CD4-positive, alpha-beta T cell treated with Interleukin-4 for 4 hours (primary cell): Measurements from ENCODE around the gene KATNAL2.
A peak's percentile ranks its signal among the peaks of the same experiment; 100 is the strongest.
"Not testable (repeated sequence)": the region's sequence is repeated elsewhere in the genome, so short reads cannot be mapped to it uniquely, and the experiment has no call there.

Experiments
- DNase-seq: peaks from one replicate; pipeline ENCODE4 v3.0.0-alpha.2; 2020

KATNAL2 gene

DNA sequence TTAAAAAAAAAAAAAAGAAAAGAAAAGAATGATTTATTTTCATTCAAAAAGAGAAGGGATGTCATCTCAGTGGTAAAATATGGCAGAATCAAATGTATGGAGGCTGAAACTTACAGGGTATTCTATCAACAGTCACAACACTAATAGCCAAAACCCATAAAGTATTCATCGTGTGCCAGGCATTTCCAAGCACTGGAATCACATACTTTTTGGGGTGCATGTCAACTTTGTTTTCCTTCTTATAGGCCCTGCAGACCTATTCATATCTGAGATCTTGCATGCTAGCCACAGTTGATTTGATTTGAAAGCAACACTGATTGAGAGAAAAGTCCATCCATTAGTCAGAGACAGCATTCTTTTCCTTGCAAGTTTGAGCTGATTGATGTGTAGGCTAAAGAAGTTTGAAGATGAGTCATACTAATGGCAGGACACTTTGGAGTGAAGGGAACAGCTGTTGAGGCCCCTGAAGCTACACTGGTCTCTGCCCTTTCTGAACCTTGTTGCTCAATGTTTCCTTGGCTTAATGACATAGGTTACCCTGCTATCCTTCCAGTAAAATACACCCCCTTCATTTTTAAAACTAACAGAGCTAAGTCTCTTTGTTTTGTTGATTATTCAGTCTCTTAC, 22.0 kb downstream of the KATNAL2 start:
- DNase-seq, result no peak

DNA sequence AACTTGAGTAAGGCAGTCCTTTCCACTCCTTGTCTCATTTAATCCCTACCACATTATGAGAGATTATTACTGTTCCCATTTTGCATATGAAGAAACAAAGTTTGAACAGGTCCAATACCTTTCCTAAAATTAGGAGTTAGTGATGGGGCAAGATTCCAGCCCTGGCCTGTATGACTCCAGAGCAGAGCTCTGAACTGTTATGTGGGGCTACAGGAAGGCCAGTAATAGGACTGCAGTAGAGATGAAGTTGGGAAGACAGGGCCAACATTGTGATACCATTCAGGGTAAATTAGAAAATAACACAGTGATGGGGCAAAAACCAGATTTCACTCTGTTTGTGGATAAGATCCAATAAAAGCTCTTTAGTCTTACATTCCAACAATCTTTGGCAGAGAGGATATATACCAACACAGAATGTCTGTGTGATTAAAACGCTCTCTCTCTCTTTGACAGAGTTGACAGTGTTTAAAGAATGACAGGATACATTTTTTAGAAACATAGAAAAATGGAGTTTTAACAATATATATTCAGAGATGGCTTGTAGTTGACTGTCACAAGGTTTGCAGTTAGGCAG, 22.7 kb downstream of the KATNAL2 start:
- no peak for DNase-seq

DNA sequence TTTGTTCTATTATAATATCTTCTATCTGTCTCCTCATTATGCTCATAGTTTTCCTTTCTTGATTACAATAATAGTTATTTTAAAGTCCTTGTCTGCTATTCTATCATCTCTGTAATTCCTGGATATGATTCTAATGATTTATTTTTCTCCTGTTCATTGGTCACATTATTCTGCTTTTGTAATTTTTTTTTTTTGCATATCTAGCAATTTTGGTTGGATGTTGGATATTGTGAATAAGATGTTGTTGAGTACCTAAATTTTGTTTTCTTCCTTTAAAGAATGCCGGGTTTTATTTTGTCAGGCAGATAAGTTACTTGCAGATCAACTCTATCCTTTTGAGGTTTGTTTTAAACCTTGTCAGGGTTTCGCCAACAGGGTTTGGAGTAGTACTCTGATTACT, 25.2 kb downstream of the KATNAL2 start:
- DNase-seq, result no peak

DNA sequence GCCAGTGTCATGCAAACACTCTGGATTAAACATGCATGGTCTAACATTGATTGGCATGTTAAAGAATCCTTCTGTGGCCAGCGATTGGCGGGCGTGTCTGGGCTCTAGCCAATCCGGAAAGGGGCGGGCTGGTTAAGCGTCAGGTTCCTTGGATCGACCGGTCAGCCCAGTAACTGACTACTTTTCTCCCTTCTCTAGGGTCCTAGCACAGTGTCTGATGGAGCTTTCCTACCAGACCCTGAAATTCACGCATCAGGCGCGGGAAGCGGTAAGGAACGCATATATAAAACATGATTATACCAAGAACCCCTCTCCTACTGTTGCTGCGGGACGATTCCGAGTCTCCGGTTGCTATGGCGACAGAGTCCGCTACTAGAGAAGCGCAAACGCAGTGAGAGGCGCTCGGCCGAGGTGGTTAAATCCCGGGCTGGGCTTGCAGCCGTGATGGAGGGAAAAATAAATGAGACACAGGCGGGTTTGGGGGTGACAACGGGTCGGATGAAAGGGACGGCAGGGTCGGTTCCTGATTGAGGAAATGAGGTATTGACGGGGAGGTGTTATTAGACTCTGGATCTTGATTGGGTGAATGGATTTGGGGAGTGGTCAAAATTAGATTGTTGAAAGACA, 29.4 kb downstream of the KATNAL2 start:
- peak; percentile 34 for DNase-seq

DNA sequence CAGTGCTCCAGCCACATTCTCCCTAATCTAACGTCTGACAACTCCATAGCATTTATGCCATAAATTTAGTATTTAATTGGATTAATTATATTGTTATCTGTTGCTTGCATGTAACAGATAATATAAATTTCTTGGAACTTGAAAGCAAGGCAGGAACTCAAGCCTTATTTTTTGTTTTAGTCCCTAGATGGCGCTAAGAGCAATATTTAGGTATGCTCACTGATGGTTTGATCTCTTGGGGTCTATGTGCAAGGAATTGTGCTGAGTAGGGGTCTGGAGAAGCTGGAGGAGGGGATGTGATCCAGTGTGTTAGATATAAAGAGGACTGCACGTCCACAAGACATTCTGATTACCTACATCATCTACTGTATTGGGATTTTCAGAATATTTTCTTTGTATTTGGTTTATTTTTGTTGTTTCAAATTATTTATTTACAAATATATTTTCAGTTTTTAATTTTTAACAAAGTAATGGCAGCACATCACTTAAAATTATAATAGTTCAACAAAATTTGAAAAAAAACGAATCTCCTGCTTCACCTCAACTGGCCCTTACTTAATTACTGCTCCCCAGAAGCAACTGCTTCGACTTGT, 32.8 kb downstream of the KATNAL2 start:
- no peak for DNase-seq

DNA sequence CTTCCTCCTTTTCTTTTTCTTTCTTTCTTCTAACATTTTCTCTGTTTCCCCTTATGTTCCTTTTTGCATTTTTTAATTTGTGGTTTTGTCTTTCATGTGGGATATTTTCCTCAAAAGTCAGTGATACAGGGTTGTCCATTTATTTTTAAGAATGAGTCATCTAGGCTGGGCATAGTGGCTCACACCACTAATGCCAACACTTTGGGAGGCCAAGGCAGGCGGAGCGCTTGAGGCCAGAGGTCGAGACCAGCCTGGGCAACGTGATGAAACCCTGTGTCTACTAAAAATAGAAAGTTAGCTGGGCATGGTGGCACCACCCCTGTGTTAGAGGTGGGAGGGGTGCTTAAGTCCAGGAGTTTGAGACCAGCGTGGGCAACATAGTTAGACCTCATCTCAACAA, 35.8 kb downstream of the KATNAL2 start:
- DNase-seq, result no peak

DNA sequence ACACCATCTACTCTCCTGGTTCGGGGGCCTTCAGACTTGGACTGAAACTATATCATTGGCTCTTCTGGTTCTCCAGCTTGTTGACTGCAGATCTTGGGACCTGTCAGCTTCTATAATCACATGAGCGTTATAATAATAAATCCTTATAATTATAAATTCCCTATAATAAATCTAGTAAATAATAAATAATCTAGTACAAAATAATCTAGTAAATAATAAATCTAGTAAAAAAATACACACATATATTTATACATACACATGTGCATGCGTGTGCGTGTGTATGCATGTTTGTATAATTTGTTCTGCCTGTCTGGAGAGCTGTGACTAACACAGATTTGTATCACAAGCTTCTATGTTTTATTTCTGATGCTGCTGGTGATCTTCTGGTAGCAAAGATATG, 40.8 kb downstream of the KATNAL2 start:
- DNase-seq, result no peak

DNA sequence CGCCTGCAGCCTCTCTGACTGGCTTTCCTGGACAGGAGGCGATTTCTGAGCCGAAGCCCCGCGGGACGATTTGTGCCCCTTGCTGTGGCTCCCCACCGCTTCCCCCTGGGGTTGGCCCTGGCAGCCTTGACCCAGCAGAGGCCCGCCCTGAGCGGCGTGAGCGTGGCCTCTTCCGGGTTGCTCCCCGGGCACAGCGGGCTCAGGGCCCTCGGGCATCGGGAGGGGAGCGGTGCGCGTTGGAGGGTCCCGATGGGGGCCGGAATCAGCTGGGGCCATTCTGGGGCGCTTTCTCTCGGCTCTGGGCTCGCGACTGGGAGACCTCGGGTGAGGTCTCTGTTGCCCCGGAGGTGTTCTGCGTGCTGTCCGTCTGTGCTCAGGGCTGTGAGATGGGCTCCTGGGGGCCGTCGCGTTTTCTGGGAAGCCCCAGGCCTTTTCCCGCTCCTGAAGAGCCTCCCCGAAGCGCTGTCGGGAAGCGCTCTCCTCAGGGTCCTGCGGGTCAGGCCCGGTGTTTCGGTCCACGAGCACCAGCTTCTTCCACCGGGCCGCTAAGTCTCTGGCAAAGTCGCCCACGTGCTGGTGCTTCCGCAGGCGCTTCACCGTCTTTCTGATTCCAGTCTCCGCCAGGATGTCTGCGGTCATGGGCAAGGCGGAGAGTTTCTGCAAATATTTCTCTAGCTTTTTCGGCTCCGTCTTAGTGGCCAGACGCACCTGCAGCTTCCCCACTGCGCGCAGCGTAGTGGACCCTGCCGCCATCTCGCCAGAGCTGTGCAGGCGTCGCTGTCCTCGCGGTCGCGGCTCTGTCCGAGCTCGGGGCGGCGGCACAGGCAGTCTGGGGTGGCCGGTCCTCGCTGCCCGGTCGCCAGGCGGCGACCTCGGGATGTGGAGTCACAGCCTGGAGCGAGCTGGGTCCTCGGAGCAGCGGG, 46.5 kb downstream of the KATNAL2 start:
- DNase-seq, result not testable (repeated sequence)

DNA sequence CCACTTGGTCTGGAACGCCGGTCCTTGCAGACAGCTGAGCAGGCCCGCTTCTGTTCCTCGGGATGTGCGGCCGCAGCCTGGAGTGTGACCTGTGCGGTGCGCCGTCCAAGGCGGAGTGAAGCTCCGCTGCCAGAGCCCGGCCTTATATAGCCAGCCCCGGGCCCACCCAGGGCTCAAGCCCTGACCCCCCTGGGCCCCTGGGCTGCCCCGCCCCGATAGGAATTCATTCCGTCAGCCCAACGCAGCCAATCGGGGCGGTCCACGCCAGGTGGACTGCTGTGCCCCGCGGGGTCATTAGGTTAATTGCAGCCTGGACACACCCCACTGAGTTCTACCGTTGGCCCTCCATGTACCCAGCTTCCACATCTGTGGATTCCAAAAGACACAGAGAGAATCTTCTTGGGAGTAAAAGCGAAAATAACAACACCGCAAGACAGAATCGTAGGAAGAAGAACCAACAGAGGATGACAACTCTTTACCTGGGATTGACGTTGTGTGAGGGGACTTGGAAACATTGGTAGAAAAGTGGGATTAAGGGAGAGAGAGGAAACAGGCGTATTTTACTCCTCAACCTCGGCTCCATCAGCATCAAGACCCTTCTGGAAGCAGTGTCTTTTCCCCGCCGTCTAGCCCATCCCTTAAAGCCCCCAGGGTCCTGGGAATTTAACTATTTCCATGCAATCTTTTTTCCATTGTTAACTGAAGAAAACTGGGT, 47.3 kb downstream of the KATNAL2 start:
- not testable (repeated sequence) for DNase-seq

DNA sequence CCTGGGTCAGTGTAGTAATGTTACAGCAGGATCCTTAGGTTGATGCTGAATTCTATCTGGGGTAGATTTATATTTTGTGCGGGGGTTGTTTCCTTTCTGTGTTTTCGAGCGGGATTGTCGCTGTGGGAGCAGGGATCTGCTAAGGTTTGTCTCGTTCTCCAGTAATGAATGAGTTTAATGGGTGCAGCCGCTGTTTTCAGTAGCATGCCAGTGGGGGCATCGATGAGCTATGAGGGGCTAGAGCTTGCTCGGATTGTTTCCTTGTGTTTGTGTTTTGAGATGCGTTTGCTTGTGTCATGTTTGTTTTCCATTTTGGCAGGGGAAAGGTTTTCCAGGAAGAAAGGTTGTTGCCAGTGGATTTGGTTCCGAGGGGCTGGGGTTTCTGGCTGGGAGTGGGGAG, 48.9 kb downstream of the KATNAL2 start:
- DNase-seq, result not testable (repeated sequence)

DNA sequence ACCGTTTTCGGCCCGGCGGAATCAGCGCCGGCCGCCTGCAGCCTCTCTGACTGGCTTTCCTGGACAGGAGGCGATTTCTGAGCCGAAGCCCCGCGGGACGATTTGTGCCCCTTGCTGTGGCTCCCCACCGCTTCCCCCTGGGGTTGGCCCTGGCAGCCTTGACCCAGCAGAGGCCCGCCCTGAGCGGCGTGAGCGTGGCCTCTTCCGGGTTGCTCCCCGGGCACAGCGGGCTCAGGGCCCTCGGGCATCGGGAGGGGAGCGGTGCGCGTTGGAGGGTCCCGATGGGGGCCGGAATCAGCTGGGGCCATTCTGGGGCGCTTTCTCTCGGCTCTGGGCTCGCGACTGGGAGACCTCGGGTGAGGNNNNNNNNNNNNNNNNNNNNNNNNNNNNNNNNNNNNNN, 52.1 kb downstream of the KATNAL2 start:
- not testable (repeated sequence) for DNase-seq

DNA sequence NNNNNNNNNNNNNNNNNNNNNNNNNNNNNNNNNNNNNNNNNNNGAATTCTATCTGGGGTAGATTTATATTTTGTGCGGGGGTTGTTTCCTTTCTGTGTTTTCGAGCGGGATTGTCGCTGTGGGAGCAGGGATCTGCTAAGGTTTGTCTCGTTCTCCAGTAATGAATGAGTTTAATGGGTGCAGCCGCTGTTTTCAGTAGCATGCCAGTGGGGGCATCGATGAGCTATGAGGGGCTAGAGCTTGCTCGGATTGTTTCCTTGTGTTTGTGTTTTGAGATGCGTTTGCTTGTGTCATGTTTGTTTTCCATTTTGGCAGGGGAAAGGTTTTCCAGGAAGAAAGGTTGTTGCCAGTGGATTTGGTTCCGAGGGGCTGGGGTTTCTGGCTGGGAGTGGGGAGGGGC, 102.5 kb downstream of the KATNAL2 start:
- not testable (repeated sequence) for DNase-seq

DNA sequence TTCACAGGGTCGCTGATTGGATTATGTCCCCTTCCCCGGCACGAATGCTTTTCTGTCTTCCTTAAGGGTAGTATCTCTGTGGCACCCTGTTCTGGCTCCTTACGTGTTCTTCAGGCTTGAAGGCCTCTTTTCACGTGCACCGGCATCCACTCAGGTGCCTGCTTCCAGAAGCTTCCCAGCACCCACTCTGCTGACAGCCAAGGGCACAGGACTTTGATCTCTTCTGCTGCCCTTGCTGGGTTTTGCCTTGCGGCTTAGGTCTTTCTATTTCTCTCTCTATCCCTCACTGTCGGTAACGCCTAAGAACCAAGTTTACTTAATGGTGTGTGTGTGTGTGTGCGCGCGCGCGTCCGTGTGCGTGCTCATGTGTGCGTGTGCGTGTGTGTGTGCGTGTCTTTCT, 103.4 kb downstream of the KATNAL2 start:
- not testable (repeated sequence) for DNase-seq

DNA sequence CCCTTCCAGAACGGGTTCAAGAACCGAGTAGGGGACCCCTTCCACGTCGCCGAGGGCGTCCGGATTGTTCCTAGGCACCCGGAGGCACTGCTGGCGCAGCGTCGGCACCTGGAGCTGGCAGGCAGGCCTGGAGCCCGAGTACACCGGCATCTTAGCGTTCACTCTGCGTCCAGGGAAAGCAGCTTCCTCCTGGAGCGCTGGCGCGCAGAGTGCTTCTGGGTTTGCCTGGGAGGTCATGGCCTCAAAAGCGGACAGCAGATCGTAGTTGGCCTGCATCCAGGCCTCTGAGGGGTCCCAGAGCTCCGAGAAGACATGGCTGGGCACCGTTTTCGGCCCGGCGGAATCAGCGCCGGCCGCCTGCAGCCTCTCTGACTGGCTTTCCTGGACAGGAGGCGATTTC, 105.4 kb downstream of the KATNAL2 start:
- DNase-seq, result not testable (repeated sequence)

DNA sequence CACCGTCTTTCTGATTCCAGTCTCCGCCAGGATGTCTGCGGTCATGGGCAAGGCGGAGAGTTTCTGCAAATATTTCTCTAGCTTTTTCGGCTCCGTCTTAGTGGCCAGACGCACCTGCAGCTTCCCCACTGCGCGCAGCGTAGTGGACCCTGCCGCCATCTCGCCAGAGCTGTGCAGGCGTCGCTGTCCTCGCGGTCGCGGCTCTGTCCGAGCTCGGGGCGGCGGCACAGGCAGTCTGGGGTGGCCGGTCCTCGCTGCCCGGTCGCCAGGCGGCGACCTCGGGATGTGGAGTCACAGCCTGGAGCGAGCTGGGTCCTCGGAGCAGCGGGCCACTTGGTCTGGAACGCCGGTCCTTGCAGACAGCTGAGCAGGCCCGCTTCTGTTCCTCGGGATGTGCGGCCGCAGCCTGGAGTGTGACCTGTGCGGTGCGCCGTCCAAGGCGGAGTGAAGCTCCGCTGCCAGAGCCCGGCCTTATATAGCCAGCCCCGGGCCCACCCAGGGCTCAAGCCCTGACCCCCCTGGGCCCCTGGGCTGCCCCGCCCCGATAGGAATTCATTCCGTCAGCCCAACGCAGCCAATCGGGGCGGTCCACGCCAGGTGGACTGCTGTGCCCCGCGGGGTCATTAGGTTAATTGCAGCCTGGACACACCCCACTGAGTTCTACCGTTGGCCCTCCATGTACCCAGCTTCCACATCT, 106.5 kb downstream of the KATNAL2 start:
- DNase-seq, result not testable (repeated sequence)

DNA sequence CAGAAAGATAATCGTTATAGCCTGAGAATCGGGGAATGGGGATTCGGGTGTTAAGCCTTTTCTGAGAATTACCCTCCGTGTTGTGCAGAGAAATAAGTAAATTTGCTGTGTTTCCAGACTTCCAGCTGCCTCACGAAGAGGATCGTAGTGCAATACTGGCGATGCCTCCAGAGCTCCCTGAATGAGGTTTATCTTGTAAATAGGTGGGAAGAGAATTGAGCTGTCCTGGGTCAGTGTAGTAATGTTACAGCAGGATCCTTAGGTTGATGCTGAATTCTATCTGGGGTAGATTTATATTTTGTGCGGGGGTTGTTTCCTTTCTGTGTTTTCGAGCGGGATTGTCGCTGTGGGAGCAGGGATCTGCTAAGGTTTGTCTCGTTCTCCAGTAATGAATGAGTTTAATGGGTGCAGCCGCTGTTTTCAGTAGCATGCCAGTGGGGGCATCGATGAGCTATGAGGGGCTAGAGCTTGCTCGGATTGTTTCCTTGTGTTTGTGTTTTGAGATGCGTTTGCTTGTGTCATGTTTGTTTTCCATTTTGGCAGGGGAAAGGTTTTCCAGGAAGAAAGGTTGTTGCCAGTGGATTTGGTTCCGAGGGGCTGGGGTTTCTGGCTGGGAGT, 108.3 kb downstream of the KATNAL2 start:
- not testable (repeated sequence) for DNase-seq

DNA sequence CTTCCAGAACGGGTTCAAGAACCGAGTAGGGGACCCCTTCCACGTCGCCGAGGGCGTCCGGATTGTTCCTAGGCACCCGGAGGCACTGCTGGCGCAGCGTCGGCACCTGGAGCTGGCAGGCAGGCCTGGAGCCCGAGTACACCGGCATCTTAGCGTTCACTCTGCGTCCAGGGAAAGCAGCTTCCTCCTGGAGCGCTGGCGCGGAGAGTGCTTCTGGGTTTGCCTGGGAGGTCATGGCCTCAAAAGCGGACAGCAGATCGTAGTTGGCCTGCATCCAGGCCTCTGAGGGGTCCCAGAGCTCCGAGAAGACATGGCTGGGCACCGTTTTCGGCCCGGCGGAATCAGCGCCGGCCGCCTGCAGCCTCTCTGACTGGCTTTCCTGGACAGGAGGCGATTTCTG, 111.3 kb downstream of the KATNAL2 start:
- not testable (repeated sequence) for DNase-seq

DNA sequence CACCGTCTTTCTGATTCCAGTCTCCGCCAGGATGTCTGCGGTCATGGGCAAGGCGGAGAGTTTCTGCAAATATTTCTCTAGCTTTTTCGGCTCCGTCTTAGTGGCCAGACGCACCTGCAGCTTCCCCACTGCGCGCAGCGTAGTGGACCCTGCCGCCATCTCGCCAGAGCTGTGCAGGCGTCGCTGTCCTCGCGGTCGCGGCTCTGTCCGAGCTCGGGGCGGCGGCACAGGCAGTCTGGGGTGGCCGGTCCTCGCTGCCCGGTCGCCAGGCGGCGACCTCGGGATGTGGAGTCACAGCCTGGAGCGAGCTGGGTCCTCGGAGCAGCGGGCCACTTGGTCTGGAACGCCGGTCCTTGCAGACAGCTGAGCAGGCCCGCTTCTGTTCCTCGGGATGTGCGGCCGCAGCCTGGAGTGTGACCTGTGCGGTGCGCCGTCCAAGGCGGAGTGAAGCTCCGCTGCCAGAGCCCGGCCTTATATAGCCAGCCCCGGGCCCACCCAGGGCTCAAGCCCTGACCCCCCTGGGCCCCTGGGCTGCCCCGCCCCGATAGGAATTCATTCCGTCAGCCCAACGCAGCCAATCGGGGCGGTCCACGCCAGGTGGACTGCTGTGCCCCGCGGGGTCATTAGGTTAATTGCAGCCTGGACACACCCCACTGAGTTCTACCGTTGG, 112.4 kb downstream of the KATNAL2 start:
- DNase-seq, result not testable (repeated sequence)

DNA sequence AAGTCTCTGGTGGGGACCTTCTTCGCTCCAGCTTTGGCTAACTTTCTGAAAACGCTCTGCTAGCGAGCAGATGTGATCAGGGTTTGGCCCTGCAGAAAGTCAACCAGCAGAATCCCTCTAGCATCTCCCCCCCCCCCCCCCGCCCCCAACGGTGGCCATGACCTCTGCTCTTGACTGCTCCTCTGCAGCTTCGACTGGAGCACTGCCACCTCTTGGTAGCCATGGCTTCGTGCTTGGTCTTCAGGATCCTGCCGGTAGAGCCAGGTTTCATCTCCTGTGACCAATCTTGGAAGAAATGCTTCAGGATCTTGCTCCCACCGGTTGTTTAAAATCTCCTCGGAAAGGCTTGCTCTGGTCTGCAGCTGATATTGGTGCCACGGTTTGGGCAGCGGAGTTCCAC, 113.5 kb downstream of the KATNAL2 start:
- DNase-seq, result not testable (repeated sequence)

DNA sequence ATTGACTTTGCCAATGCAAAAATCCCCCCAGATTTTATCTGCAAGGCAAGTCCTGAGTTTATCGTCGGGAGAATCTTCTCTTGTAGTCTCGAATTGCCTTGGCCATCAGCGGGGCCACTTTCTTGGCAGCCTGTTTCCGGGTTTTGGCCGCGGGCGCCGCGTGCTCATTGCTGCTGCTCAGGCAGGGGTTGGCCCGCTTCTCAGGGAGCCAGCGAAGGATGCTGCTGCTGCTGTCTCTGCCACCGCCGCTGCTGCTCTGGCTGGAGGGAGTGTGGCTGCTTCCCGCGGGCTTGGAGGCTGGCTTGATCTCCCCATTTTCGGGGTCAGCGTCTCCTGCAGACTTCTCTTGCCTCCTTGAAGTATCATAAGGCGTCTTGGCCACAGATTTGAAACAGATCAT, 115.5 kb downstream of the KATNAL2 start:
- DNase-seq, result no peak

DNA sequence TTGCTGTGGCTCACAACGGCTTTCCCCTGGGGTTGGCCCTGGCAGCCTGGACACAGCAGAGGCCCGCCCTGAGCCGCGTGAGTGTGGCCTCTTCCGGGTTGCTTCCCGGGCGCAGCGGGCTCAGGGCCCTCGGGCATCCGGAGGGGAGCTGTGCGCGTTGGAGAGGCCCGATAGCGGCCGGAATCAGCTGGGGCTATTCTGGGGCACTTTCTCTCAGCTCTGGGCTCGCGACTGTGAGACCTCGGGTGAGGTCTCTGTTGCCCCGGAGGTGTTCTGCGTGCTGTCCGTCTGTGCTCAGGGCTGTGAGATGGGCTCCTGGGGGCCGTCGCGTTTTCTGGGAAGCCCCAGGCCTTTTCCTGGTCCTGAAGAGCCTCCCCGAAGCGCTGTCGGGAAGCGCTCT, 117.2 kb downstream of the KATNAL2 start:
- not testable (repeated sequence) for DNase-seq
